ENCODE results near the gene MAB21L2.

Gene MAB21L2

GRCh38 chr4:150625033-150625432, 43.1 kb downstream of the MAB21L2 start:
- no peaks in the 10 kb centered on the region for H3K36me3 ChIP-seq (ENCODE audit: control insufficient read depth in 1 of 2, insufficient read depth in 2 of 2, low read length in 2 of 2)
- H2AK5ac ChIP-seq (ENCODE audit: low read length): no peak overlapping the region
- H3K4me1 ChIP-seq (ENCODE audit: control insufficient read depth in 1 of 2, insufficient read depth in 2 of 2, low read length in 2 of 2): no peaks in the 10 kb centered on the region
- H3K4me2 ChIP-seq (ENCODE audit: low read length): no peak overlapping the region
- H2BK5ac ChIP-seq (ENCODE audit: low read depth, low read length, poor library complexity): no peak overlapping the region
- H2BK120ac ChIP-seq (ENCODE audit: insufficient read depth, low read length, poor library complexity): no peak overlapping the region
- H4K12ac ChIP-seq (ENCODE audit: low read depth, low read length): no peak overlapping the region
- no peak overlapping the region for H3K23ac ChIP-seq (ENCODE audit: low read length)
- H3K4me3 ChIP-seq (ENCODE audit: low read depth, low read length): no peak overlapping the region
- H4K91ac ChIP-seq (ENCODE audit: low read depth, low read length): no peak overlapping the region
- no peak overlapping the region for H4K8ac ChIP-seq (ENCODE audit: low read depth, low read length)
- no peaks in the 10 kb centered on the region for H3K9me3 ChIP-seq (ENCODE audit: insufficient read depth, low read depth, low read length)
- no peaks in the 10 kb centered on the region for H3K79me1 ChIP-seq (ENCODE audit: low read length)
- H3K4ac ChIP-seq (ENCODE audit: low read depth, low read length): no peak overlapping the region
- H3K9ac ChIP-seq (ENCODE audit: low read length): no peak overlapping the region
- H3K27me3 ChIP-seq (ENCODE audit: insufficient read depth, low read length): no peaks in the 10 kb centered on the region
- no peak overlapping the region for H3K14ac ChIP-seq (ENCODE audit: low read length)
- DNase-seq: no peak
- no peak overlapping the region for H2AFZ ChIP-seq (ENCODE audit: insufficient read depth, low read length, poor library complexity)
- WGBS (ENCODE audit: extremely low coverage, insufficient coverage, insufficient read length): no CpG with 5 or more reads among the region's 2 CpGs
- H3K18ac ChIP-seq (ENCODE audit: low read length): no peak overlapping the region
- no peaks in the 10 kb centered on the region for H3K79me2 ChIP-seq (ENCODE audit: control insufficient read depth, insufficient read depth, low read length, poor library complexity)
- H3K27ac ChIP-seq (ENCODE audit: low read depth, low read length): no peak overlapping the region
- no peak overlapping the region for H2BK12ac ChIP-seq (ENCODE audit: low read length)

GRCh38 chr4:150628073-150628472, 46.1 kb downstream of the MAB21L2 start:
- H3K36me3 ChIP-seq (ENCODE audit: control insufficient read depth in 1 of 2, insufficient read depth in 2 of 2, low read length in 2 of 2): no peaks in the 10 kb centered on the region
- no peak overlapping the region for H3K4me2 ChIP-seq (ENCODE audit: low read length)
- DNase-seq: no peak
- H3K79me1 ChIP-seq (ENCODE audit: low read length): no peaks in the 10 kb centered on the region
- no peak overlapping the region for H2BK12ac ChIP-seq (ENCODE audit: low read length)
- no CpG with 5 or more reads among the region's 2 CpGs for WGBS (ENCODE audit: extremely low coverage, insufficient coverage, insufficient read length)
- H4K91ac ChIP-seq (ENCODE audit: low read depth, low read length): no peak overlapping the region
- no peak overlapping the region for H2AFZ ChIP-seq (ENCODE audit: insufficient read depth, low read length, poor library complexity)
- H2BK120ac ChIP-seq (ENCODE audit: insufficient read depth, low read length, poor library complexity): no peak overlapping the region
- no peak overlapping the region for H2AK5ac ChIP-seq (ENCODE audit: low read length)
- no peaks in the 10 kb centered on the region for H3K9me3 ChIP-seq (ENCODE audit: insufficient read depth, low read depth, low read length)
- H3K4me3 ChIP-seq (ENCODE audit: low read depth, low read length): no peak overlapping the region
- H3K23ac ChIP-seq (ENCODE audit: low read length): no peak overlapping the region
- H3K9ac ChIP-seq (ENCODE audit: low read length): no peak overlapping the region
- no peak overlapping the region for H3K14ac ChIP-seq (ENCODE audit: low read length)
- no peaks in the 10 kb centered on the region for H3K27me3 ChIP-seq (ENCODE audit: insufficient read depth, low read length)
- H3K18ac ChIP-seq (ENCODE audit: low read length): no peak overlapping the region
- no peak overlapping the region for H3K27ac ChIP-seq (ENCODE audit: low read depth, low read length)
- H3K4me1 ChIP-seq (ENCODE audit: control insufficient read depth in 1 of 2, insufficient read depth in 2 of 2, low read length in 2 of 2): no peaks in the 10 kb centered on the region
- no peak overlapping the region for H4K12ac ChIP-seq (ENCODE audit: low read depth, low read length)
- no peak overlapping the region for H2BK5ac ChIP-seq (ENCODE audit: low read depth, low read length, poor library complexity)
- no peaks in the 10 kb centered on the region for H3K79me2 ChIP-seq (ENCODE audit: control insufficient read depth, insufficient read depth, low read length, poor library complexity)
- no peak overlapping the region for H4K8ac ChIP-seq (ENCODE audit: low read depth, low read length)
- H3K4ac ChIP-seq (ENCODE audit: low read depth, low read length): no peak overlapping the region

- Histone ChIP-seq H3K27me3 (ENCODE audit: insufficient read depth, low read length) (no peaks in the 10 kb centered on the region), H3K36me3 (ENCODE audit: control insufficient read depth in 1 of 2, insufficient read depth in 2 of 2, low read length in 2 of 2) (no peaks in the 10 kb centered on the region), H4K12ac (ENCODE audit: low read depth, low read length) (no peak overlapping the region), H2AFZ (ENCODE audit: insufficient read depth, low read length, poor library complexity) (no peak overlapping the region), H3K9ac (ENCODE audit: low read length) (no peak overlapping the region), H3K79me1 (ENCODE audit: low read length) (no peaks in the 10 kb centered on the region), H2BK5ac (ENCODE audit: low read depth, low read length, poor library complexity) (no peak overlapping the region), H3K18ac (ENCODE audit: low read length) (no peak overlapping the region), H3K4me2 (ENCODE audit: low read length) (no peak overlapping the region), H3K79me2 (ENCODE audit: control insufficient read depth, insufficient read depth, low read length, poor library complexity) (no peaks in the 10 kb centered on the region), H2AK5ac (ENCODE audit: low read length) (no peak overlapping the region), H3K9me3 (ENCODE audit: insufficient read depth, low read depth, low read length) (no peaks in the 10 kb centered on the region), H3K23ac (ENCODE audit: low read length) (no peak overlapping the region), H4K91ac (ENCODE audit: low read depth, low read length) (no peak overlapping the region), H3K14ac (ENCODE audit: low read length) (no peak overlapping the region), H2BK12ac (ENCODE audit: low read length) (no peak overlapping the region), H2BK120ac (ENCODE audit: insufficient read depth, low read length, poor library complexity) (no peak overlapping the region), H3K4ac (ENCODE audit: low read depth, low read length) (no peak overlapping the region), H4K8ac (ENCODE audit: low read depth, low read length) (no peak overlapping the region), H3K27ac (ENCODE audit: low read depth, low read length) (no peak overlapping the region), H3K4me1 (ENCODE audit: control insufficient read depth in 1 of 2, insufficient read depth in 2 of 2, low read length in 2 of 2) (no peaks in the 10 kb centered on the region), H3K4me3 (ENCODE audit: low read depth, low read length) (no peak overlapping the region)
- DNase-seq: no peak
Measured at GRCh38 chr4:150632639-150633038, 50.7 kb downstream of the MAB21L2 start.
